Epithelial cell of prostate (primary cell): ENCODE data around the gene MRPL44.
"Not testable (repeated sequence)": the region's sequence is repeated elsewhere in the genome, so short reads cannot be mapped to it uniquely, and the experiment has no call there.

Source experiments
- DNase-seq: peaks from one replicate; pipeline ENCODE4 v3.0.0-alpha.2; 2011; ENCODE audit warnings: low read depth, low spot score
- H3K27ac ChIP-seq: fragments of 450-650 bp; 2 replicates; pipeline ENCODE4 v1.5.1; 2017; ENCODE audit warnings: mild to moderate bottlenecking

MRPL44 gene

DNA sequence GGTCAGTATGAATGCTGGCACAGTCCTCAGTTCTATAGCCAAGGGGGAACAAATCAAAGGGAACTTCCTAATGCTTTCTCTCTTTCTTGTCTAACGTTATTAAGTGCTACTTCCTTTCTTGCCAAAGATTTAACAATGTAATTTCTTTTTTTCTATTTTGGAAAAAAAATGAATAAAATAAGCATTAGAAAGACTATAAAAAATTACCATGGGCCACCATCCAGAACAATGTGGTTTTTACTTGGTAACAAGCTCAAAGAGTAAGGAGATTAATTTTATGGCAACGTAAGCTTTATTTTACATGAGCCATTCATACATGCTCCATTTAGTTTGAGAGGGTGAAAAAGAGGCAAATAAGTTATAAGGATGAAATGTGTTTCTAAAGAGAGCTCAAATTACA, 41.7 kb downstream of the MRPL44 start:
- DNase-seq, result no peak
- peak overlapping the region; percentile 83 for H3K27ac ChIP-seq

DNA sequence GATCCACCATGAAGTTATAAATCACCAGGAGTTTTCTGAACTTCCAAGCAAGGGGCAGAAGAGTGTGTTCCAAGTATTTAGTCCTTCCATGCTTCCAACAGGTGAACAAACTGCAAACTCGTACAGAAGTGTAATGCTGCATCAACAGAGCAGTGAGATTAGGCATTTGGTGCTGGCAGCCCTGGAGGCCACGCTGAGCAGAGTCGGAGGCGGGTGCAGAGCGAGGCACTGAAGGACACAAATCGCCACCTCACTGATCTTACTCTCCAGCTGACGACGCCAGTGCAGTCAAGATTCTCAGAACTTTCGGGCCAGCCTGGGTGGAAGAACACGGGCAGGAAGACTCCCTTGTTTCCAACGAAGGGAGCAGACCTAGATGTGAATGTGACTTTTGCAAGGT, 42.6 kb downstream of the MRPL44 start:
- DNase-seq, result no peak
- no peak overlapping the region for H3K27ac ChIP-seq

DNA sequence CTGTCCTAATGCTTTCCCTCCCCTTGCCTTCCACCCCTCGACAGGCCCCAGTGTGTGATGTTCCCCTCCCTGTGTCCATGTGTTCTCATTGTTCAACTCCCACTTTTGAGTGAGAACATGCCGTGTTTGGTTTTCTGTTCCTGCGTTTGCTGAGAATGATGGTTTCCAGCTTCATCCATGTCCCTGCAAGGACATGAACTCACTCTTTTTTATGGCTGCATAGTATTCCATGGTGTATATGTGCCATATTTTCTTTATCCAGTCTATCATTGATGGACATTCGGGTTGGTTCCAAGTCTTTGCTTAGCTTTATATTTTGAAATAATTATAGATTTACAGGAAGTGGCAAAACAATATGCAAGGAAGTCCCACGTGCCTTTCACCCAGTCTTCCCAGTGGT, 43.4 kb downstream of the MRPL44 start:
- H3K27ac ChIP-seq, DNase-seq: not testable (repeated sequence)

DNA sequence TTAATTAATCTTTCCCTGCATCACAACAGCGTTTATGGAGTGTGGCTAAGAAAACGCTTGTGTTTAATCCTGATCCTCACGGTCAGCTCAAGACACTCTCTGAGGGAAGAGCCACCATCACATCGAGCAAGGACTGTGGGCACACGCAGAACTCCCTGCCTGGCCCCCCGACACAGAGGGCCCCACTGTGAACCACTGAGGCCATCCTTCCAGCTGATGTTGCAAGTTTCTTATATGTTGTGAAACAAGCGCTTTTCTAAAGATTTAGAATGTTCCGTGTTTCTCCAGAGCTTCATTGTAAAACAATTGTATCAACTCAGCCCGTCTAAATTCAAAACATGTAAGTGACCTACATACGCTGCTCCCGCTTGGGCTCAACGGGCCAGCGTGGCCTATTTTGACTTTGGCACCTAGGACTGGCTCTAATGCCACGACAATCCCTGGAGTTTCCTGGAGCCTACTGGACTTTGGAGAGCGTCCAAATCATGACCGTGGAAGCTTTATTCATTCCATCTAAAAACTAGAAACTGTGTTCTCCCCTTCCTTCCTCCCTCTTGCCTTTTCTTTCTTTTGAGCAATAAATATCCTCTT, 46.9 kb downstream of the MRPL44 start:
- DNase-seq, result no peak
- no peak overlapping the region for H3K27ac ChIP-seq

DNA sequence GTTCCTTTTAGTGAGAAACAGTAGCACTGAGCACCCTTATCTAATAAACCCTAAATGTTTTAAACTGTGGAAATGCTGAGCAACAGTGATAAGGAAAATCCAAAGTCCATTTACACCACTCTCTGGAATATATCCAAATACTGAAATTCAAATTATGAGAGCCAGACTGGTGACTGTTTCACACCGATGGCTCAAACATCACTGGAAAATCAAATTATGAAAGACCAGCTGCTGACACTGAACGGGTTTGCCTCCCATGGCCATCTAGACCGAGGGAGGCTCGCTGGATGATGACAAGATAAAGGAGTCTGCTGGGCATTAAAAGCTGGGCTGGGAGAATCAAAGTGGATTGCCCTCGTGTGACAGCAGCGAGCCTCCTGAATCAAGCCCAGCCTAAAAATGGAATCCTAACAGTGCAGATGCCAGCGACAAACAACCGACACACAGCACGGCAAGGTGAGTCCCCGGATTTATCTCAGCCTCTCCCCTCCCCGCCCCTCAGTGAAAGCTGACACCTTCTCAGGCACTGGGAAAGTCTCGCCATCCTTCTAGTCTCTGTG, 51.5 kb downstream of the MRPL44 start:
- DNase-seq, result no peak
- peak overlapping the region; percentile 19 for H3K27ac ChIP-seq

DNA sequence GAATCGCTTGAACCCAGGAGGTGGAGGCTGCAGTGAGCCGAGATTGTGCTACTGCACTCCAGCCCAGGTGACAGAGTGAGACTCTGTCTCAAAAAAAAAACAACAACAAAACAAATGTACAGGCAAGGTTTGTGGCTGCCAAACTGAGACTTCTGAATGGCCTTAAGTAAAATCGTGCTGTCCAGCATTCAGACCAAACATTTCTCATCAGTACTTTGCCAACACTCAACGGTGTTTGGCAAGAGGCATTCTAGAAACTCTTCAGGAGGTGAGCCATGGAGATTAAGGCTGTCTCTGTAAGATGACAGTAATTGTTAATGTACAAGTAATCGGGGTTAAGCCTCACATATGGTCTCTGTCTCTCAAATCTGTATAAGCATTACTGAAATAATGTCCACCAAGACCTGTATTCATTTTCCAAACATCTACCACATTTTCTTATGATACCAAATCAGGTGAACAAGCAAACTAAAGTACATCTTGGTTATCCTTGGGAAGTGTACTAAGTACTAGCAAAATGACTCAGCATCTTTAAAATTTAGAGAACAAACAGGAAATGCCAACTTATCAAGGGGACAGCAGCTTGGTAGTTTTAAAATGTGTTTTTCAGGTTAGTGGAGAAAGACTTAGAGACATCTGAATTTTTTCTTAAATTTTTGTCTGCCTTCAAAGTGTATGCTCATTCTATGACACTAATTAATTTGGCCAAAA, 52.5 kb downstream of the MRPL44 start:
- DNase-seq, result no peak
- peak overlapping the region; percentile 19 for H3K27ac ChIP-seq

DNA sequence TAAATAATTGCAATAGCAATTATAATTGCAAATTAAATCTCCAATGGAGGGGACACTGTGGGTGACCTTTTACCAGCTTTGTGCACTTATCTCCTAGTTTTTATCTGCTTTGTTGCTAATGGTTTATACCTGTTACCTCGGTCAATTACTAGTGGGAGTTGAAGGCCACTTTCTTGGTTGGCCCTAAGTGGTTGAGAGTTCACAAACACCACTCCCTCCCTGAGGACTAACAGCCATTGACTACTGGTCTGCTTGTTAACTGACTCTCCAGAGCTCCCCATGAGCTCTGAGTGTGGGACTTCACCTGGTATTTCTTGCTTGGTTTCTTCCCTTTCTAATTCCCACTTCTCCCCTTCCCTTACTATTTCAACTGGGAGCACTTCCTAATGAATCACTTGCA, 54.6 kb downstream of the MRPL44 start:
- no peak overlapping the region for H3K27ac ChIP-seq
- DNase-seq, result no peak

DNA sequence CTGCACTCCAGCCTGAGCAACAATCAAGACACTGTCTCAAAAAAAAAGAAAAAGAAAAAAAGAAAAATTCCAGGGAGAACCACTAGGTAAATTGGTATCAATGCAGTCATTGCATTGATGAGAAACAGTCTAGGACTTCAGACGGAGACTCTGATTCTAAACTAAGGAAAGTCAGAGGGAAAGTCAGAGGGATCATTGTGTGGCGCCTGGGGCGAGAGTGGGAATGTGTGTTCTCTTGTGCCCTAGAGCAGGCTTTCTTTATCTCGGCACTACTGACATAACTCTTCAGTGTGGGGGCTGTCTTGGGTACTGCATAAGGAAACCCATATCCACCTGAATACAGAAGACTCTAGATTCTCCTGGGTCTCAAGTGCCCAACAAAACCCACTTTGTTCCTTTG, 57.1 kb downstream of the MRPL44 start:
- H3K27ac ChIP-seq, result no peak overlapping the region
- no peak for DNase-seq

DNA sequence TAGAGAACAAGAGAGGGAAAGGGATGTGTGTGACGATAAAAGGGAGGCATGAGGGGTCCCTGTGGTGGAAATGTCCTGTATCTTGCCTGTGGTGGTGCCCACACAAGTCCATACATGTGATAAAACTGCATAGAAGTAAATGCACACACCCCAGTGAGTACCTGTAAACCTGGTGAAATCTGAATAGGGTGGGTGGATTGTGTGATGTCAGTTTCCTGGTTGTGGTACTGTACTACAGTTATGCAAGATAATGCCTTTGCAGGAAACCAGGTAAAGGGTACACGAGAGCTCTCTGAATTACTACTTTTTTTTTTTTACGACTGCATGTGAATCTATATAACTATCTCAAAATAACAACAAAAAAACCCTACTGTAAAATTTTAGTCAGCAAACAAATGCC, 59.7 kb downstream of the MRPL44 start:
- DNase-seq, result no peak
- peak overlapping the region; percentile 62 for H3K27ac ChIP-seq
